ENCODE data around the gene AP2M1.
"Not testable (repeated sequence)": the region's sequence is repeated elsewhere in the genome, so short reads cannot be mapped to it uniquely, and the experiment has no call there.

The AP2M1 gene

GRCh38 chr3:184174646-184175492 lies at the start of gene AP2M1:
AP2M1 (plus strand) TSS chr3:184174855; CDS start chr3:184176994, 2,139 bp downstream.
- peak; percentile 96 for DNase-seq

GRCh38 chr3:184126006-184126405 lies 48.6 kb upstream of the AP2M1 start:
- no peak for DNase-seq

GRCh38 chr3:184129012-184129411 lies 45.6 kb upstream of the AP2M1 start:
- DNase-seq = no peak

- DNase-seq = no peak
Measured at GRCh38 chr3:184132945-184133344, 41.7 kb upstream of the AP2M1 start.

- no peak for DNase-seq
Measured at GRCh38 chr3:184133840-184134745, 40.6 kb upstream of the AP2M1 start.

GRCh38 chr3:184134746-184135148 lies 39.9 kb upstream of the AP2M1 start:
- no peak for DNase-seq

- peak; percentile 75 for DNase-seq
Measured at GRCh38 chr3:184135149-184135910, 39.3 kb upstream of the AP2M1 start, which contains the start of gene EIF2B5. EIF2B5 (plus strand) TSS chr3:184135358; CDS start chr3:184135386, 28 bp downstream.

GRCh38 chr3:184135911-184136260 lies 38.8 kb upstream of the AP2M1 start:
- no peak for DNase-seq

- no peak for DNase-seq
Measured at GRCh38 chr3:184140436-184140835, 34.2 kb upstream of the AP2M1 start.

GRCh38 chr3:184142199-184142598 lies 32.5 kb upstream of the AP2M1 start:
- DNase-seq = no peak

GRCh38 chr3:184143327-184143726 lies 31.3 kb upstream of the AP2M1 start:
- DNase-seq = no peak

GRCh38 chr3:184144505-184144904 lies 30.1 kb upstream of the AP2M1 start:
- DNase-seq = no peak

GRCh38 chr3:184145111-184145524 lies 29.5 kb upstream of the AP2M1 start:
- no peak for DNase-seq

GRCh38 chr3:184145751-184146270 lies 28.8 kb upstream of the AP2M1 start:
- DNase-seq = no peak

- DNase-seq = no peak
Measured at GRCh38 chr3:184148076-184148475, 26.6 kb upstream of the AP2M1 start.

- no peak for DNase-seq
Measured at GRCh38 chr3:184149123-184149522, 25.5 kb upstream of the AP2M1 start.

- DNase-seq = not testable (repeated sequence)
Measured at GRCh38 chr3:184149770-184150169, 24.9 kb upstream of the AP2M1 start.

- DNase-seq = peak; percentile 13
Measured at GRCh38 chr3:184154885-184155643, 19.6 kb upstream of the AP2M1 start, which contains the start of gene DVL3. DVL3 (plus strand) TSS chr3:184155377; CDS start chr3:184155636, 259 bp downstream.

GRCh38 chr3:184155644-184156521 lies 18.8 kb upstream of the AP2M1 start:
- DNase-seq = peak; percentile 16

GRCh38 chr3:184156522-184156955 lies 18.1 kb upstream of the AP2M1 start:
- no peak for DNase-seq

GRCh38 chr3:184157206-184157605 lies 17.4 kb upstream of the AP2M1 start:
- no peak for DNase-seq
